Epithelial cell of esophagus (primary cell): ENCODE measurements around the gene STMN1.
"Not testable (repeated sequence)": the region's sequence is repeated elsewhere in the genome, so short reads cannot be mapped to it uniquely, and the experiment has no call there.

Experiments
- DNase-seq: peaks from one replicate; pipeline ENCODE4 v3.0.0; 2010; ENCODE audit warnings: low read depth
- H3K4me3 ChIP-seq: 2 replicates; pipeline ENCODE4 v1.5.1; 2011; ENCODE audit warnings: mild to moderate bottlenecking, low read length, control low read depth
- TF ChIP-seq, protein P1 (sequence below): IDR thresholded peaks from 2 replicates; pipeline ENCODE4 v1.5.1; 2011; ENCODE audit warnings: low read depth, mild to moderate bottlenecking, low read length, control low read depth, inconsistent platforms; ENCODE audit not compliant: insufficient read depth; ENCODE audit errors: missing control alignments

STMN1 gene

DNA sequence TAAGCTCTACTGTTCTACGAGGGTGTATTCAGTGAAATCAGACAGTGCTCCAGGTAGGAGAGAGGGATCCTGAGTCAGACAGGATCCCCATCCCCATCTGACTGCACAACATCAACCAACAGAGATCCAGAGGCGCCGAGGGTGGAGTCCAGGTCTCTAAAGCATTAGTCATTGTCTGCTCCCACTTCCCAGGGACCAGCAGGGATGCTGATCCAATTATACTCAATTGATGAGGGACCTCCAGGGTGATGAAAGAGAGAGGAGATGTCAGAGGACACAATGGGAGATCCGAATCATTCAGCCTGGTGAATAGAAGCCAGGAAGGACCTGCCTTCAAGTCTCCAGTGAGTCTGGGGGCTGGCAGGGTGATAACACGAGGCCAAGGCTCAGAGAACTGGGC lies 39.5 kb upstream of the STMN1 start:
- TF ChIP-seq, protein P1, sequence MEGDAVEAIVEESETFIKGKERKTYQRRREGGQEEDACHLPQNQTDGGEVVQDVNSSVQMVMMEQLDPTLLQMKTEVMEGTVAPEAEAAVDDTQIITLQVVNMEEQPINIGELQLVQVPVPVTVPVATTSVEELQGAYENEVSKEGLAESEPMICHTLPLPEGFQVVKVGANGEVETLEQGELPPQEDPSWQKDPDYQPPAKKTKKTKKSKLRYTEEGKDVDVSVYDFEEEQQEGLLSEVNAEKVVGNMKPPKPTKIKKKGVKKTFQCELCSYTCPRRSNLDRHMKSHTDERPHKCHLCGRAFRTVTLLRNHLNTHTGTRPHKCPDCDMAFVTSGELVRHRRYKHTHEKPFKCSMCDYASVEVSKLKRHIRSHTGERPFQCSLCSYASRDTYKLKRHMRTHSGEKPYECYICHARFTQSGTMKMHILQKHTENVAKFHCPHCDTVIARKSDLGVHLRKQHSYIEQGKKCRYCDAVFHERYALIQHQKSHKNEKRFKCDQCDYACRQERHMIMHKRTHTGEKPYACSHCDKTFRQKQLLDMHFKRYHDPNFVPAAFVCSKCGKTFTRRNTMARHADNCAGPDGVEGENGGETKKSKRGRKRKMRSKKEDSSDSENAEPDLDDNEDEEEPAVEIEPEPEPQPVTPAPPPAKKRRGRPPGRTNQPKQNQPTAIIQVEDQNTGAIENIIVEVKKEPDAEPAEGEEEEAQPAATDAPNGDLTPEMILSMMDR = no peak
- no peak overlapping the region for H3K4me3 ChIP-seq
- DNase-seq = peak; percentile 13

DNA sequence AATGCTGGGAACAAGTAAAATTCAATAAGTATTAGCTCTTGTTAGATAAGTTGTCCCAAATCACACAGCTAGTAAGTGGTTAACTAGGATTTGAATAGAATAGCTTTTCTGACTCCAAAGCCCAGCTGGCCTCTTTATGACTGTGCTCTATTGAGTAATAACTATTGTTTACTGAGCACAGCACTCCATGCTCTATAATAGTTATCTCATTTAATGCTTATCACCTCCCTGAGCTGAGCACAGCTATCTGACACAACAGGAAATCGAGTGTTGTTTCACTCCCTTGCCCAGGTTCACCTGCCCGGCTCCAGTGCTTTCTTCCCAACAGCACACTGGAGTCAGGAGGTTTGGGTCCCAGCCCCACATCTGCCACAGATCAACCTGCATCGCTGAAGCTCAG lies 38.8 kb upstream of the STMN1 start:
- TF ChIP-seq, protein P1 = no peak
- DNase-seq = peak; percentile 58
- H3K4me3 ChIP-seq = no peak overlapping the region

DNA sequence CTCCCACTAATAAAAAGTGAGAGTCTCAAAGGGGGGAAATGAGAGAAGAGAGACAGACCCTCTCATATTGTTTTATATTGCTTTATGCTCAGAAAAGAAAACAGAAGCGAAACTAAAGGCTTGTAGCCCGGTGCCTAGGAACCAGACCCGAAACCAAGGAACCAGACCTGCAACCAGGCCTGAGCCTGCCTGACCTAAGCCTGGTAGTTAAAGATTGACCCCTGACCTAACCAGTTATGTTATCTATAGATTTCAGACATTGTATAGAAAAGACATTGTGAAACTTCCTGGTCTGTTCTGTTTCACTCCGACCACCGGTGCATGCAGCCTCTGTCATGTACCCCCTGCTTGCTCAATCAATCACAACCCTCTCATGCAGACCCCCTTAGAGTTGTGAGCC lies 37.3 kb upstream of the STMN1 start:
- not testable (repeated sequence) for DNase-seq, H3K4me3 ChIP-seq

DNA sequence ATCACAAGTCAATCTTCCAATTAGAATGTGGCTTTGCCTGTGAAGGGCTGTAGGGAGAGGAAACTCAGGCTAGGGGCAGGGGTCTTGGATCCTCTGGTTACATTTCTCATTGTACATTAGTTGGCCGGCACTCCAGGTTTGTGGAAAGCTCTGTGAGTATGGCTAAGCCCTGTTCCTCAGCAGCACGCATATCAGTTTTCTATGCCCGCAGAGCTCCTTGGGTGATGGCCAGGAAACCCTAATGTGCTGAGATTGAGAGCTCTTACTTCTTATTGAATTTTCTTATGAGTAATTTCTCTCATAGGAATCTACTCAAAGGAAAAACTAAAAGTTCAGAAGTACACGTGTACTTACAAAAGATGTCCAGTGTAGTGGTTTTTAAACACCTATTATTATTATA lies 30.7 kb upstream of the STMN1 start:
- no peak overlapping the region for H3K4me3 ChIP-seq
- no peak for DNase-seq
- TF ChIP-seq, protein P1 = no peak

DNA sequence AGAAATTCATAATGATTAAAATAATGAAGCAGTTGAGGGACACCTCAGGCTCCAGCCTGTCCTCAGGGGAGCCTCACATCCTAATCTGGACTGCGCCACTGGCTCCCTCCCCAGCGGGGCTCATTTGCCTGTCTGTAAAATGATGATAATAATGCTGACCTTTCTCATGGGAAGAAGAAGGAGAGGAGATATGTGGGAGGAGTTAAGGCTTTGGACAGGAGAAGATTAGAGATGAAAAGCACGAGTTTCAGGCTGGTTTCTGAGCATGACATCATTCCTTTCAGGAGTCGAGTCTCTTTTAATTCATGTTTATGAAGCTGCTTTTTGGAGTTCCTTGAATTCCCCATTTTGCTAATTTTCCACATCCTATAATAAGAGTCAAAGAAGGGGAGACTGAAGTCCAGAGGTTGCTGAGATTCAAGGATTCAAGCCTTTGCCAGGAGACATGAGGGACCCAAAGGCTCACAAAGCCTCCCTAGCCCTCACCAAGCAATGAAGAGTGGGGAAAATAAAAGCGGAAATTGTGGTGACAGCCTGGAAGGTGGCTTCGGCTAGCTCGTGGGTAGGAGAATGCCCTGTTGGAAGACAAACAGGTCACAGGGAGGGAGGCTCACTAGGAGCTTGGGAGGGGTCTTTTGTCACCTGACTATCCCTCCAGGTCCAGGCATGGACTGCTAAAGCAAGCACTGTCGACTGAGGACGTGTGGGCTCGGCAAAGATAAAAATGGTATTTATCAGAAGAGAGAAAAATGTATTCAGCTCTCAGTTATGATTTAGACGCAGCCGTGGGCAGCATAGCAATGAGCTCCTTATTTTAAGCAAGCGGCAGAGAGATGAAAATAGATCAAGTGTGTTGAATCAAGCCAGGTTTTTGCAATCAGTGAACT lies 27.5 kb upstream of the STMN1 start:
- TF ChIP-seq, protein P1 = no peak
- no peak overlapping the region for H3K4me3 ChIP-seq
- no peak for DNase-seq

DNA sequence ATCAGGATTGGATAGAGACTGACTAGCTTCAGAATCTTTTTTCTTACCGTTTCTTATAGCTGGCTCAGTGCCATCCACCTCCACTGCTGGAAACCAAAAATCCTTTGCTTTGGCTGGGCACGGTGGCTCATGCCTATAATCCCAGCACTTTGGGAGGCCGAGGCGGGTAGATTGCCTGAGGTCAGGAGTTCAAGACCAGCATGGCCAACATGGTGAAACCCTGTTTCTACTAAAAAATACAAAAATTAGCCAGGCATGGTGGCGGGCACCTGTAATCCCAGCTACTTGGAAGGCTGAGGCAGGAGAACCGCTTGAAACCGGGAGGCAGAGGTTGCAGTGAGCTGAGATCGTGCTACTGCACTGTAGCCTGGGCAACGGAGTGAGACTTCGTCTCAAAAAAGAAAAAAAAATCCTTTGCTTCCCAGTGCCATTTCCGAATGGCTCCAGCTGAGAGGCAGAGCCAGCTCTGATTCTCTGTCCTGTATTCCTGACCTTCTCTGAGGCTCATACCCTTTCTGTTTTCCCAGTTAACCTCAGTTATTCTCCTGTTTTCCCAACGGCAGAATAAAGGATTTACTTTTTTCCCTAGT lies 26.7 kb upstream of the STMN1 start:
- DNase-seq, H3K4me3 ChIP-seq: not testable (repeated sequence)

DNA sequence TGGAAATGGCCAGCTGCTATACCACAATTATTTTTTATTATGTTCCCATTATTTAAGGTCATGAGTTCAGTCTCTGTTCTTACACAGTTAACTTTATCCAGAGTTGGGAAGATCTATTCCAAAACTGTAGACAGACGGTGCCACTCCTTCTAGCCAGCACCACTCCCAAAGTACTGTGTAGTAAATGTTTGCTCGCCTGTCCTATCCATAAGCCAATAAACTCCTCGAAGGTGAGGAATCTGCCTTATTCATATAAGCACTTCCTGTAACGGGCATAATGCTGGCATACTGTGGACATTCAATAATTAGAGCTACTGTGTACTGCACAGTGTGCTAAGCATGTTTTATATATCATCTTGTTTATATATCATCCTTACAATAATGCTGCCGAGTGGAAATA lies 26.1 kb upstream of the STMN1 start:
- no peak overlapping the region for H3K4me3 ChIP-seq
- DNase-seq = no peak
- TF ChIP-seq, protein P1 = no peak

DNA sequence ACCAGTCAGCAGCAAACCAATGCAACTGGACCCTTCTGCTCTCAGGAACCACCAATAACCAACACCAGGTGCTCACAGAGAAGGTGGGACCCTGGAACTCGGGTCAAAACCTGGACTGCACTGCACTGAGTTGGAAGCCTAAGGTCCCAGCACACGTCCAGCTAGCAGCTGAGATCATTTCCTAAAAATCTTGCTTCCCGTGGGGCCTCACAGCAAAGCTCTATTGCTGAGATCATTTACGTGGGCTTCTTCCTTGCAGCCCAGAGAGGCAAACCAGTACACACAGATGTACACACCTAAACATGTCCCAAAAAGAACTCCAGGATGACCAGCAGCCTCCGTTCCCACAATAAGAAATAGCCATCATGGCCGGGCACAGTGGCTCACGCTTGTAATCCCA lies 22.8 kb upstream of the STMN1 start:
- no peak overlapping the region for H3K4me3 ChIP-seq
- DNase-seq = no peak
- TF ChIP-seq, protein P1 = no peak
